ENCODE data around the gene GRHL3.
A peak's percentile ranks its signal among the peaks of the same experiment; 100 is the strongest.

GRHL3 gene

GRCh38 chr1:24292887-24293286 is 26.3 kb upstream of the GRHL3 start:
- DNase-seq: no peak

- DNase-seq: no peak
Observed at GRCh38 chr1:24293392-24294227, 25.5 kb upstream of the GRHL3 start.

- DNase-seq: no peak
Observed at GRCh38 chr1:24294228-24294672, 24.9 kb upstream of the GRHL3 start.

GRCh38 chr1:24294716-24295371 is 24.3 kb upstream of the GRHL3 start:
- DNase-seq: peak; percentile 62

GRCh38 chr1:24295535-24295934 is 23.6 kb upstream of the GRHL3 start:
- DNase-seq: peak; percentile 18

- no peak for DNase-seq
Observed at GRCh38 chr1:24297187-24297851, 21.8 kb upstream of the GRHL3 start.

- DNase-seq: no peak
Observed at GRCh38 chr1:24297852-24298232, 21.3 kb upstream of the GRHL3 start.

- DNase-seq: no peak
Observed at GRCh38 chr1:24298606-24299005, 20.6 kb upstream of the GRHL3 start.

- DNase-seq: no peak
Observed at GRCh38 chr1:24299901-24300300, 19.3 kb upstream of the GRHL3 start.

GRCh38 chr1:24300971-24301784 is 18.0 kb upstream of the GRHL3 start:
- no peak for DNase-seq

GRCh38 chr1:24301785-24302175 is 17.4 kb upstream of the GRHL3 start:
- no peak for DNase-seq

- no peak for DNase-seq
Observed at GRCh38 chr1:24302209-24302611, 16.9 kb upstream of the GRHL3 start.

GRCh38 chr1:24303600-24303999 is 15.6 kb upstream of the GRHL3 start:
- no peak for DNase-seq

GRCh38 chr1:24304763-24305162 is 14.4 kb upstream of the GRHL3 start:
- no peak for DNase-seq

- DNase-seq: no peak
Observed at GRCh38 chr1:24308365-24309015, 10.7 kb upstream of the GRHL3 start.

GRCh38 chr1:24309762-24310485 is 9.2 kb upstream of the GRHL3 start:
- no peak for DNase-seq

- DNase-seq: no peak
Observed at GRCh38 chr1:24311234-24311633, 7.9 kb upstream of the GRHL3 start.

GRCh38 chr1:24311741-24312140 is 7.4 kb upstream of the GRHL3 start:
- no peak for DNase-seq

- no peak for DNase-seq
Observed at GRCh38 chr1:24315391-24315790, 3.8 kb upstream of the GRHL3 start.

GRCh38 chr1:24316645-24317044 is 2.5 kb upstream of the GRHL3 start:
- DNase-seq: no peak

- DNase-seq: no peak
Observed at GRCh38 chr1:24317081-24317480, 2.1 kb upstream of the GRHL3 start.

Measured in right kidney (tissue), 1 donor.